GM18502 (cell line): ENCODE results near the gene GRPEL1.

ENCODE experiments used
- ATAC-seq: cut with Tn5 transposase; IDR thresholded peaks from one replicate; pipeline ENCODE4 v1.9.1; 2021; ENCODE audit warnings: mild to moderate bottlenecking; ENCODE audit not compliant: unreplicated experiment, poor library complexity

Gene GRPEL1

GRCh38 chr4:7046971-7047370 is 20.9 kb downstream of the GRPEL1 start:
- ATAC-seq = no peak

- ATAC-seq = peak; percentile 38
Observed at GRCh38 chr4:7045961-7046921, 21.6 kb downstream of the GRPEL1 start.

DNA sequence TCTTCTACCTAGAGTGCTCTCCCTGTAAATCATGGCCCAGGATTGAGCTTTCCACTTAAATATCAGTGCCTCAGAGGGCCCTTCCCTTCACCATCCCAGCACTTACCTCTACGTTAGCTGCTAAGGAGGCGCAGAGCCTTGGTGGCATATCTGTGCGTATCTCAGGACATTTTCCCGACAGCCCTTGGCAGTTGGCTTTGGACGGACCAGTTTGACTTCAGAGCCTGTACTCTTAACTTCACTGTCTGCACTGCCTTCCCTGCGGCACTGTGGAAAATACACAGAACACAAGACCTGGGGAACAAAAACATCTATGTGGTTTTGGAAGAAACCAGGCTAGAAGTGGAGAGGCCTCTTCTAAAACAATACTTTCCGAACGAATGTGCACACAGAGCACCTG is 22.3 kb downstream of the GRPEL1 start:
- no peak for ATAC-seq

DNA sequence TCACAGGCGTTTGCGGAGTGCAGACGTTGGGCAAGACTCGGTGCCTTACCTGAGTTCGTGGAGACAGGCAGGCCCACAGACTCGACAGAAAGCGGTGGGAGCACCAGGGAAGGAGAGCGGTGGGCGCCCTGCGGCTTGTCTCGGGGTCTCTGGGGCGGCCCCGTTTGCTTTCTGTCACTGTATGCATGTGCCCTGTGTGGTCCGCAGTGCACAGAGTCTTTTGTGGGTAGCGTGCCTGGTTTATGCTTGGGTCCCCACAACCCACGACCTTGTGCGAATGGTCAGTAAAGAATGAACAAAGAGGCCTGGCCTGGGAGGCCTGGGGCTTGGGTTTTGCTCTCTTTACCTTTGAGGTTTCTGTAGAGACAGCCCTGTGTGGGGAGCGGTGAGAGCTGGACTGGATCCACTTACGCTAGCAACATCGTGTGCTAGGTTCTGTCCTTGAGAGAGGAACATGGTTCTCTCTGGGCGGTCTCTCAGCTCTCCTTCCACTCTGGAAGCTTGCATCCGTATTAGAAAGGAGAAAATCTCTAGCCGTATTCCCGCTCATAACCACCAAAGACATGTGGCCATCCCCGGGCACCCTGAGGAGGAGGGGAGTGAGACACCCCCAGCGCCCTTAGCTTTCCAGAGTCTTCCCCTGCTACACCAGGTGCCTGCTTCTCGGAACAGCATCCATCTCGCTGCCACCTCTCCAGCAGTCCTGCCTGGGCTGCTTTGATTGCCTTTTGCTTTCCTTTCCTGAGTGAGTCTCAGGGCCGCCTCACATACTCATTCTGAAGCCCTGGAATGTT is 23.5 kb downstream of the GRPEL1 start:
- no peak for ATAC-seq

DNA sequence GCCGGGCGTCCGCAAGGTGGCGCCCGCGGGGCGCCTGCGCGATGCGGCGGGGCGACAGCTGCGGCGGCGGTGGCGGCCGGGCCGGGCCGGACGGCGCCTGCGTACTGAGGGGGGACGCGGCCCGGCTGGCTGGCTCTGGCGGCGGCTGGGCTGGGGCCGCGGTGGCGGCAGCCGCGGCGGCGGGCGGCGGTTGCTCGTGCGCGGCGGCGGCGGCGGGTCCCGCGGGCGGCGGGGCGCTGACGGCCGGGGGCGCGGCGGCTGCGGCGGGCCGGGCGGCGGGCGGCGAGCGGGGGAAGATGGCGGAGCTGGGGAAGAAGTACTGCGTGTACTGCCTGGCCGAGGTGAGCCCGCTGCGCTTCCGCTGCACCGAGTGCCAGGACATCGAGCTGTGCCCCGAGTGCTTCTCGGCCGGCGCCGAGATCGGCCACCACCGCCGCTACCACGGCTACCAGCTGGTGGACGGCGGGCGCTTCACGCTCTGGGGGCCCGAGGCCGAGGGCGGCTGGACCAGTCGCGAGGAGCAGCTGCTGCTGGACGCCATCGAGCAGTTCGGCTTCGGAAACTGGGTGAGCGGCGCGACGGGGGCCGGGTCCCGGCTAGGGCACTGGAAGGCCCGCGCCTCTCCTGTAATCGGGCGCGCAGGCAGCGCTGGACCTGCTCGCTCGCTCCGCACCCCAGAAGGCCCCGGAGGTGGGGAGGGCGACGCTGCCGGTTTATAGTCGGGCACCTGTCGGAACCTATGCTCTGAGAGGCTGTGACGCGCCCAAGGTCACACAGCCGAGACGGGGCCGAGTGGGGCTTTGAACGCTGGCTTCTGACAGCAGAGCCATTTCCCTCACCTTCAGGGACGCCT is 24.4 kb downstream of the GRPEL1 start, which contains the start of gene TADA2B:
TADA2B (plus strand) TSS at position 89 of the 853 bp plus-strand sequence; CDS start at position 297, 208 bp downstream.
- ATAC-seq = peak; percentile 14

DNA sequence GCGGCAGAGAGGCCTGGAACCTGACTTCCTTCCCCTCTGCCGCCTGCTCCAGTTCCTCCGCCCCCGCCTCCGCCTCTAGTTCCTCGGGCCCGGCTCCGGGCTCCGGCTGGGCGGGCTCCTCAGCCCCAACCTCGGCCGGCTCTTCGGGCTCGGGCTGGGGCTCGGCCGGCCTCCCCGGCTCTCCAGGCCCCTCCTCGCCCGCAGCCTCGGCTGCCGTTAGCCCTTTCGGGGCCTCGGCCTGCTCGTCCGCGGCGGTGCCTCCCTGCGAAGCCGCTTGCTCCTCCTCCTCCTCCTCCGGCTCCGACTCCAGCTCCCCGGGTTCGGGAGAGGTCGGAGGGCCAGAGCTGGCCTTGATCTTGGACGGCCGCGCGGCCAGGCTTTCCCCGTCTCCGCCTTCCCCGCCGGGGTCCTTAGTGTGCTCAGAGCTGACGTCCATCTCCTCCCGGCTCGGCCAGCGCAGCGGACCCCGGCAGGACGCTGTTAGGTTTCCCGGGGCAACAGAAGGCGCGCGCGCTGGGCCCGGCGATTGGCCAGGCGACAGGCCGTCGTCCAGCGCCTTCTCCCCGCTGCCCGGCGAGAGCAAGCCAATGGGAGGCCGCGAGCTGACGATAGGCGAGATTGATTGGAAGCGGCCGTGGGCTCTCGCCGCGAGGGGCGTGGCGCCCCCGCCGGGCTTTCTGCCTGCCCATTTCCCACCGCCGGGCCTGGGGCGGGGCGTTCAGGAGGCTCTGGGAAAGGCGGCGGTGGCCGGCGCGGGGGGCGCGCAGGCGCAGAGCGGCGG is 25.2 kb downstream of the GRPEL1 start:
- ATAC-seq = peak; percentile 78

DNA sequence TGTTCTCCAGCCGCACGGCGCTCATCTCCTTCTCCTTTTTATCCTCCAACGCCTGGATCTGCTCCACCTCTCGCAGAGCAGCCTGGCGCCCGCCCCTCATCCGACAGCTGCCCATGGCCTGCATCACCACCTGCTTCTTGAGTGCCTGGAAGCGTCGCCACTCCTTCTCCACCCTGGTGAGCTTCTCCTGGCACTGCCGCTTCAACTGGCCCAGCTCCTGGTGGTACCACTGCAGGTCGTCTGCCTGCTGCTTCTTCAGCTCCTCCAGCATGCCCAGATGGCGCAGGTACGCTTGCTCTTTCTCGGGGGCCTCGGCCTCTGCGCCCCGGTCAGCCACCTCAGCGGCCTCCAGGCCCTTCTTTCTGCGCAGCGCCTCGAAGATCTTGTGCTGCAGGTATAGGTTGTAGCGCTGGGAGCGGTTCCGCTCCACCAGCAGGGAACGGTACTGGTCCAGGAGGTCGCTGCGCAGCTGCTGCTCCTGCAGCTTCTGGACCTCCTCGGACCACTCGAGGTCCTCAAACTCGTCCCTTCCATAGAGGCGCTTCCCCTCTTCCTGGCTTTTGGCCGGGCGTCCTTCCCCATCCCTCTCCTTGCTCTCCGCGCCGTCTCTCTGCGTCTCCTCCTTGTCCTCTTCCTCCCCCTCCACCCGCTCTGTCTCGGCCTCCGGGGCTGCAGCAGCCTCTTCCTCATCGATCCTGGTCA is 25.9 kb downstream of the GRPEL1 start:
- no peak for ATAC-seq

GRCh38 chr4:7041246-7041645 is 26.6 kb downstream of the GRPEL1 start:
- no peak for ATAC-seq

GRCh38 chr4:7040765-7041164 is 27.1 kb downstream of the GRPEL1 start:
- ATAC-seq = no peak

DNA sequence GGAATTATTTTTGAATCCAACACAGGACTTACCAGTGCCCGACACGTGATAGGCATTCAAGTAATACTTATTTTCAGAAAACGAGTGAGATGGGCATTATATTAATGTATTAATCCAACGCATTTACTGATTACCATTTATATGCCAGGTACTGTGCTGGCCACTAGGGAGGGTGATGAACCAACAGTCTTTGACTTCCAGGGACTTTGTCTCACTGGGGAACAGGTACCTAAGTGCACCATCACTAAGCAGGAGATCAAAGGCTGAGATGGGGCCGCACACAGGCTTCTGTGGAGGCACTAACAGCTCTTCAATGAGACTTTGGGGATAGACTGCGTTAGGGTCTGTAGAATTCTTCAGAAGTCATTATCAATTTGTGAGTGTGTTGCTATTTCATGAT is 30.4 kb downstream of the GRPEL1 start:
- ATAC-seq = no peak

DNA sequence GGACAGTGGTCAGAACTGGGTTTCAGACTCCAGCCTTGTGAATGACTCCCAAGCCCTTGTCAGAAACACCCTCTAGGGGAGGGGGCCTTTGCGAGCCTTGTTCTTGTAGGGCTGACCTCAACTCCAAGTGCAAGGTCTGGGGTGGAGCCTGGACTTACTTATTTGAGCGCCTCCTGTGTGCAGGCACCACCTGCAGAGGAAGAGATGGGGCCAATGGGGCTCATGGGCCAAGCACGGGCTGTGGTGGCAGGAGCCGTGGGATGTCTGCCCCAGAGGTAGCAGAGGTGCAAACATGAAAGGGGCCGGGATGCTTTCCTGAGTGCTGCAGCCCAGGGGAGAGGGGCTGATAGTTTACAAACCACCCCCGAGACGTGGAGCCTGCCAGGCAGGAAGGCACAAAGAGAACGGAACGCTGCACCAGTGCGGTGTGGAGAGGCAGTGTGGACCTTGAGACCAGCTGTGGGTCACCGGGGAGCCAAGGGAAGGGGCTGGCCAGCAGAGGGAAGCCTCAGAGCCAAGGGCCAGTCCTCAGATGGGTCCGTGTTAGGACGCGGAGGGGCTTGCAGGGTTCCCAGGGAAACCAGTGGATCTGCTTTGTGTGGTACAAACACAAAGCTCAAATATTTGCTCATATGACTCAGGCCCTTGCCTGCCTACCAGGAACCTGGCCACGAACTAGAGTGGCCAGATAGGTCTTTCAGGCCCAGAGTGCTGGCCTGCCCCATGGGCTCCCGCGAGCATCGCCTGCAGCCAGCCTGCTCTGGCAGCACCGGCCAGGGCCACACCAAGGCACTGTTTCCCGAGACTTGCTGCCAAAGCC is 33.4 kb downstream of the GRPEL1 start:
- no peak for ATAC-seq

DNA sequence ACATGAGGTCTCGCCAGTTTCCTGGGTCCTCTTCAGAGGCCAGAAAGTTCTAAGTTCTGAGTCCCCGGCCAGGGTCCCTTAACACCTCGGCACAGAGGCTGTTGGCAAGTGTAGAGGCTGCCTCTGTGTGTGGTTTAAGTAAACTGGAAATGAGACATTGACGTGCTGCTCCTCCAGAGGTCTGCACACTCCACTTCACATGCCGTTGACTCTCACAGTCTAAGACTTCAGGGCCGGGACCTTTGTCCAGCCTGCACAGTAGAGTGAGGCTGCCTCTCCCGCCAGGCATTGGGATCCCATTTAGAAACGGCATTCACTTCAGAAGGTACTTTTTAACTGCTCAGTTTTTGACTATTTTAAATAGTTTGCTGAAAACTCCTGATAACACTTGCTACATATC is 35.3 kb downstream of the GRPEL1 start:
- ATAC-seq = no peak

DNA sequence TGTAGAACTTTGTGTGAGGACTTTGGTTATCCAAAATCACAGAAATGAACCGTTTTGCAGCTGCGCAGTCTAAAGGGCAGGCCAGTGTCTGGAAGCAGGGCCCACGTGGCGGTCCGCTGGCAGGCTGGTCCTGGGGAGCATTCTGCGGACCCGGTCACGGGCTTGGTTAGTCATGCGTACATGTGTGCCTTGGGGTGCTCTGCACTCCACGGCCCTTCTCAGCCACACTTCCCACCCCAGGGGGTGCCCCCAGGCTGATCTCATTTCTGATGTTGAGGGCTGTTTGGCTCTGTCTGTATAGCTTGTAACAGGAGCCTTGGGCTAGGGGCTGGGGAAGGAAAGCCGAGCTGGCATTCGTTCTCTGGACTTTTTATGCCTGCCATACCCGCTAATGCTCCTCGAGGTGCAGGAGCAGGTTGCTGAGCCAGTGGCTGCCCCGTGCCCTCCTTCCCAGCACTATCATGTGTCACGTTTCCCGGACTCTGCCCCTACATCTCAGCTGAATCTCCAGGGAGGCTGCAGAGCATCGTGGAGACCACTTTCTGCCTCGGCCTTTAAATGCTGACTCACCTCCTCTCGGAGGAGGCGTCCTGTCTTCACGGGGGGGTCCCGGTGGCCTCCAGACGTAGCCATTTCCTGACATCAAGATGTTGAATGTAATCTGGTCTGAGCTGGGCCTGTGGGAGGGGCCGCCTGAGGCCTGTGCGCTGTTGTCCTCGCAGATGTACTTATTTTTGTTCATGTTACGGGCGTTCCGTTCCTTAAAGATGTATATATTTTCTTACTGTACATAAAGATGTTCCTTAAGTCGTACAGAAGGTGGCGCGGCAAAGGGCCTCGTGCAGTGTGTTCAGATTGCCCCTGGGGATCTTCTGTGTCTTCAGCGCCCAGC is 36.1 kb downstream of the GRPEL1 start:
- no peak for ATAC-seq

DNA sequence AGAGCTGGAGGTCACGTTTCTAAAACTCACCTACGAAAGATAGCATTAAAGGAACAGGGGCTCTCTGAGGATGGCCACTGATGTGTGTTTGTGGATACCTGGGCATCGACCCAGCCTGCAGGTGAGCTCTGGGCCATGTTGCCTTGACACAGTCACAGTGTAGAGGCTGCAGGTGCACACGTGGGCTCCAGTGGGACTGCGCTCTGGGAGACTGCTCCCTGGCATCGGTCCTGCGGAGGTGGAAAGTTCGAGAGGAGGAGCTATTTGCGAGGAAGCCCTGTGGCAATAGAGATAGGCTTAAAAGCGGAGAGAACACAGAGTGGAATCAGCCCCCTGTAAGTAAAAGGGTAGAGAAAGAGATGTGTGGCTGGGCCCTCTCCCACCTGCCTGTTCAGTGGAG is 37.0 kb downstream of the GRPEL1 start:
- no peak for ATAC-seq

DNA sequence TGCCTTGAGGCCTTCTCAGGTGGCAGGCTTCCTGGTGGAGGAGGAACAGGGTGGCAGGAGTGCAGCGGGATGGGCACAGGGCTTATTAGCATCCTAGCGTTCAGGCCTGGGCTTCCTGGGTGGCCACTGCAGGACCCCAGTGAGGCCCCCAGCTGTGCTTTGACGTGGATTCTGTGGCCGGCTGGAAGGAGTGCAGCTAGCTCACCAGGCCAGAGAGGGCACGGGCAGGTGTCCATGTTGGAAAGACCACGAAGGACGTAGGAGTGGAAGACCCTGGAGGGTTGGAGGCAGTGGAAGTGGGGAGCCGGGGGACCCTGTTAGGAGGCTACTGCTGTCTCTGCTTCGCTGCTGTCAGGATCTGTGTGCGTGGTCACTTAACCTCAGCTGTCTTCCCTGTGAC is 37.9 kb downstream of the GRPEL1 start:
- no peak for ATAC-seq

DNA sequence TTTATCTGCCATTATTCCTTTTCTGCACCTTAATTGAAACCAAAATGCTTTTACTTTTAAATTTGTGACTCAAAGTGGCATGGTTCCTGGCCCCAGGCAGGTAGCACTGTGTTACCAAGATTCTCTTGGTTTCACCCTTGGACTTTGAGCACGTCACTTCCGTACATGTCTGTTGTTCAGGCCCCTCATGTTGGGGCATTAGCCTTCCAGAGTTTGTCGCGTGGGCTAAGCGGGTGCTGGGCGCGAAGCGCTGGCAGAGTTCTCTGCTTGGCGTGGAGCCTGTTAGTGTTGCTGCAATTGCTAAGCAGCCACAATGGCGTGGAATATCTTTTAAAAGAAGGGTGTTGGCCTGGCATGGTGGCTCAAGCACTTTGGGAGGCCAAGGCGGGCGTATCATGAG is 38.7 kb downstream of the GRPEL1 start:
- no peak for ATAC-seq

GRCh38 chr4:7027913-7028312 is 40.0 kb downstream of the GRPEL1 start:
- ATAC-seq = no peak
